ENCODE results near the gene KRTAP16-1. TPM values are rescaled to one million over a fixed set of nuclear protein-coding genes. Genes with fewer than 3 reads are reported as not detected.

KRTAP16-1 gene
- total RNA-seq, 4 donors from 2014 or later: not detected

- H3K4me1 ChIP-seq: no peaks in the 10 kb centered on the region
- H3K27me3 ChIP-seq: no peaks in the 10 kb centered on the region
- no peak for DNase-seq
- H3K36me3 ChIP-seq: no peaks in the 10 kb centered on the region
- intact Hi-C loops (cut with DNase I; ENCODE audit: low total_unique reads): no loop called here
- H3K4me3 ChIP-seq: no peak overlapping the region
- H3K27ac ChIP-seq: no peak overlapping the region
- TF ChIP-seq POLR2A (IDR thresholded peaks at IDR 0.05): no peak
- no peak for TF ChIP-seq CTCF (IDR thresholded peaks at IDR 0.05)
- no peaks in the 10 kb centered on the region for H3K9me3 ChIP-seq
Measured at GRCh38 chr17:41328207-41328606, 19.1 kb upstream of the KRTAP16-1 start.

- intact Hi-C loops (cut with DNase I; ENCODE audit: low total_unique reads): no loop called here
- no peaks in the 10 kb centered on the region for H3K36me3 ChIP-seq
- no peak for TF ChIP-seq POLR2A (IDR thresholded peaks at IDR 0.05)
- TF ChIP-seq CTCF (IDR thresholded peaks at IDR 0.05): no peak
- H3K4me1 ChIP-seq: no peaks in the 10 kb centered on the region
- H3K9me3 ChIP-seq: no peaks in the 10 kb centered on the region
- no peak overlapping the region for H3K4me3 ChIP-seq
- DNase-seq: no peak
- H3K27ac ChIP-seq: no peak overlapping the region
- H3K27me3 ChIP-seq: no peaks in the 10 kb centered on the region
Measured at GRCh38 chr17:41327411-41328120, 18.5 kb upstream of the KRTAP16-1 start.

GRCh38 chr17:41326173-41327145 lies 17.4 kb upstream of the KRTAP16-1 start:
- no peak for TF ChIP-seq POLR2A (IDR thresholded peaks at IDR 0.05)
- no peak for TF ChIP-seq CTCF (IDR thresholded peaks at IDR 0.05)
- H3K27me3 ChIP-seq: no peaks in the 10 kb centered on the region
- H3K9me3 ChIP-seq: no peaks in the 10 kb centered on the region
- no peak overlapping the region for H3K4me3 ChIP-seq
- no peak for DNase-seq
- H3K4me1 ChIP-seq: no peaks in the 10 kb centered on the region
- no peak overlapping the region for H3K27ac ChIP-seq
- intact Hi-C loops (cut with DNase I; ENCODE audit: low total_unique reads): no loop called here
- H3K36me3 ChIP-seq: no peaks in the 10 kb centered on the region

- DNase-seq: no peak
- Histone ChIP-seq H3K27me3 (no peaks in the 10 kb centered on the region), H3K27ac (no peak overlapping the region), H3K9me3 (no peaks in the 10 kb centered on the region), H3K4me1 (no peaks in the 10 kb centered on the region), H3K36me3 (no peaks in the 10 kb centered on the region), H3K4me3 (no peak overlapping the region)
- TF ChIP-seq CTCF (IDR thresholded peaks at IDR 0.05) (no peak), POLR2A (IDR thresholded peaks at IDR 0.05) (no peak)
- intact Hi-C loops (cut with DNase I; ENCODE audit: low total_unique reads): no loop called here
Measured at GRCh38 chr17:41325611-41326010, 16.5 kb upstream of the KRTAP16-1 start.

GRCh38 chr17:41325126-41325525 lies 16.0 kb upstream of the KRTAP16-1 start:
- DNase-seq: no peak
- intact Hi-C loops (cut with DNase I; ENCODE audit: low total_unique reads): no loop called here
- Histone ChIP-seq H3K27me3 (no peaks in the 10 kb centered on the region), H3K4me3 (no peak overlapping the region), H3K4me1 (no peaks in the 10 kb centered on the region), H3K27ac (no peak overlapping the region), H3K36me3 (no peaks in the 10 kb centered on the region), H3K9me3 (no peaks in the 10 kb centered on the region)
- TF ChIP-seq CTCF (IDR thresholded peaks at IDR 0.05): no peak
- no peak for TF ChIP-seq POLR2A (IDR thresholded peaks at IDR 0.05)

All from uterus (tissue), 4 donors.